ENCODE measurements around the gene CRIP1. TPM values are rescaled to one million over a fixed set of nuclear protein-coding genes. Genes with fewer than 3 reads are reported as not detected.

The CRIP1 gene
- total and polyA plus RNA-seq, 12 donors, result 34.0 to 170 (median 56.0) TPM

- Histone ChIP-seq H3K36me3 (peaks cover 0 to 29% (median 5%) of the 10 kb centered on the region in 9 donors), H3K27ac (peak overlapping the region; percentile 89 to 100 (median 96)), H3K9me3 (no peaks in the 10 kb centered on the region), H3K4me3 (peak overlapping the region in 9 of 10 donors; percentile 9 to 51 (median 41)), H3K27me3 (peaks cover 0 to 40% (median 0%) of the 10 kb centered on the region in 7 donors), H3K4me1 (peaks cover 62 to 98% (median 89%) of the 10 kb centered on the region in 9 donors)
- WGBS, 2 donors, result 1% methylated on average over 35 of the region's 35 CpGs
- peak; percentile 57 to 82 (median 68) for ATAC-seq
- TF ChIP-seq, protein P1, sequence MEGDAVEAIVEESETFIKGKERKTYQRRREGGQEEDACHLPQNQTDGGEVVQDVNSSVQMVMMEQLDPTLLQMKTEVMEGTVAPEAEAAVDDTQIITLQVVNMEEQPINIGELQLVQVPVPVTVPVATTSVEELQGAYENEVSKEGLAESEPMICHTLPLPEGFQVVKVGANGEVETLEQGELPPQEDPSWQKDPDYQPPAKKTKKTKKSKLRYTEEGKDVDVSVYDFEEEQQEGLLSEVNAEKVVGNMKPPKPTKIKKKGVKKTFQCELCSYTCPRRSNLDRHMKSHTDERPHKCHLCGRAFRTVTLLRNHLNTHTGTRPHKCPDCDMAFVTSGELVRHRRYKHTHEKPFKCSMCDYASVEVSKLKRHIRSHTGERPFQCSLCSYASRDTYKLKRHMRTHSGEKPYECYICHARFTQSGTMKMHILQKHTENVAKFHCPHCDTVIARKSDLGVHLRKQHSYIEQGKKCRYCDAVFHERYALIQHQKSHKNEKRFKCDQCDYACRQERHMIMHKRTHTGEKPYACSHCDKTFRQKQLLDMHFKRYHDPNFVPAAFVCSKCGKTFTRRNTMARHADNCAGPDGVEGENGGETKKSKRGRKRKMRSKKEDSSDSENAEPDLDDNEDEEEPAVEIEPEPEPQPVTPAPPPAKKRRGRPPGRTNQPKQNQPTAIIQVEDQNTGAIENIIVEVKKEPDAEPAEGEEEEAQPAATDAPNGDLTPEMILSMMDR (IDR thresholded peaks at IDR 0.05), result peak; percentile 98 to 100 (median 100)
- DNase-seq, result peak; percentile 92
- intact Hi-C loops (cut with DNase I), result loop anchor here in 3 of 10 donors (5.0 to 10.0 kb wide), 4 partner anchors 66 to 286 kb away; partner anchors contain the start of genes TEX22 (in 2 of the 3) and MTA1 (in 1 of the 3)
These were observed 5.6 kb upstream of the CRIP1 start for GRCh38 chr14:105480807-105481801.

GRCh38 chr14:105481886-105482457, 4.7 kb upstream of the CRIP1 start:
- H3K36me3 ChIP-seq, result peaks cover 0 to 29% (median 5%) of the 10 kb centered on the region in 9 donors
- H3K4me1 ChIP-seq, result peaks cover 62 to 98% (median 88%) of the 10 kb centered on the region in 9 donors
- 2 to 3% methylated on average over 18 of the region's 18 CpGs for WGBS, 2 donors
- DNase-seq (peak; percentile 93 to 97), ATAC-seq (peak; percentile 7 to 80 (median 59))
- intact Hi-C loops (cut with DNase I), result loop anchor here in 3 of 10 donors (5.0 to 10.0 kb wide), 4 partner anchors 67 to 287 kb away; partner anchors contain the start of genes TEX22 (in 2 of the 3) and MTA1 (in 1 of the 3)
- TF ChIP-seq, protein P1 (IDR thresholded peaks at IDR 0.05), result peak in 5 of 9 donors; percentile 27 to 48 (median 30)
- no peaks in the 10 kb centered on the region for H3K9me3 ChIP-seq
- H3K4me3 ChIP-seq, result peak overlapping the region in 9 of 10 donors; percentile 9 to 51 (median 41)
- H3K27me3 ChIP-seq, result peaks cover 0 to 41% (median 0%) of the 10 kb centered on the region in 7 donors
- H3K27ac ChIP-seq, result peak overlapping the region; percentile 89 to 100 (median 96)

GRCh38 chr14:105482486-105483110, 4.1 kb upstream of the CRIP1 start:
- Histone ChIP-seq H3K27me3 (peaks cover 0 to 48% (median 0%) of the 10 kb centered on the region in 7 donors), H3K4me3 (peak overlapping the region in 6 of 10 donors; percentile 13 to 49 (median 41)), H3K4me1 (peaks cover 64 to 99% (median 89%) of the 10 kb centered on the region in 9 donors), H3K9me3 (no peaks in the 10 kb centered on the region), H3K36me3 (peaks cover 0 to 29% (median 5%) of the 10 kb centered on the region in 9 donors), H3K27ac (peak overlapping the region; percentile 89 to 100 (median 96))
- WGBS, 2 donors, result 55 to 61% methylated on average over 18 of the region's 18 CpGs
- TF ChIP-seq, protein P1 (IDR thresholded peaks at IDR 0.05), result no peak
- intact Hi-C loops (cut with DNase I), result loop anchor here in 3 of 10 donors (5.0 to 10.0 kb wide), 4 partner anchors 68 to 288 kb away; partner anchors contain the start of genes TEX22 (in 2 of the 3) and MTA1 (in 1 of the 3)
- DNase-seq, result peak in 1 of 2 donors; percentile 27
- ATAC-seq, result no peak
